Measurements from ENCODE around the gene NOS3. TPM values are rescaled to one million over a fixed set of nuclear protein-coding genes. Genes with fewer than 3 reads are reported as not detected.
A peak's percentile ranks its signal among the peaks of the same experiment; 100 is the strongest.

The NOS3 gene
- total and polyA plus RNA-seq, 9 of the 15 experiments (the other 6 are each of a cell fraction or from before 2014, with no cell fraction given) = 1.1 to 121 (median 23.6) TPM

DNA sequence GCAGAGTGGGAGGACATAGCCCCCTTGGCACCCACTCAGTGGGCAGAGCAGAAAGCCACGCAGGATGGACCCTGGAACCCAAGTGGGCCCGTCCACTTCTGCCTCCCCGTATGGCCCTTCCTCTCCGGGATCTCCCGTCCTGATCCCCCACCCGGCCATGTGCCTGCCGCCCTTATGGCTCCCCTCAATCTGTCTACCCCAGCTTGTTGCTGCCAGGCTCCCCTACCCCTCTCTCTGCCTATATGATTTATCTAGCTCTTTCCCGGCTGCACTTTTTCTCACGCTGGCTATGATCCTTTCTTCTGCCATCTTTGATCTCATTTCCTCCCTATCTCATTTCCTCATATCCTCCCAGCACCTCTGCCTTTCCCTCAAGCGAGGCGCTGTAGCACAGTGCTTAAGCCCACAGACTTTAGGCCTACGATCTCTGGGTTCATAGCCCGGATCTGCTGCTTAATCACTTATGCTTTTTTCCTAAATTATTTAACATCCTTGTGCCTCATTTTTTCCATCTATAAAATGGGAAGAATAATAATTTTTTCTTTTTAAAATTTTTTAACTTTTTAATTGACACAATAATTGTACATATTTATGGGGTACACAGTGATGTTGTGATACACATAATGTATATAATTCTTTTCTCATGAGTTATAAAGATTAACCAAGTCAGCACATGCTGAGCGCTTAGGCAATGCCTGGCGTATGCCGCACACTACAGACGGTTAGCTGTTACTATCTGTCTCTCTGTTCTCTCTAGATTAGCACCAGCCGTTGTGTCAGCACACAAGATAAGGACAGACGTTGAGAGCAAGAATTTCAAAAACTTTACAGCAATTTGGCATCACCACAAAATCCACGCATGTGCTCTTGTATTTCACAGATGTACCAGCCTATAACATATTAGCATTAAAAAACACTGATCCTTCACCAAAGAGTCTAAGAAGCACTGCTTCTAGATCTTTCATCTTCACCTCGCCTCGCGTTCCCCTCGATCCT, 30.8 kb upstream of the NOS3 start (continued):
- TF ChIP-seq, protein P1, sequence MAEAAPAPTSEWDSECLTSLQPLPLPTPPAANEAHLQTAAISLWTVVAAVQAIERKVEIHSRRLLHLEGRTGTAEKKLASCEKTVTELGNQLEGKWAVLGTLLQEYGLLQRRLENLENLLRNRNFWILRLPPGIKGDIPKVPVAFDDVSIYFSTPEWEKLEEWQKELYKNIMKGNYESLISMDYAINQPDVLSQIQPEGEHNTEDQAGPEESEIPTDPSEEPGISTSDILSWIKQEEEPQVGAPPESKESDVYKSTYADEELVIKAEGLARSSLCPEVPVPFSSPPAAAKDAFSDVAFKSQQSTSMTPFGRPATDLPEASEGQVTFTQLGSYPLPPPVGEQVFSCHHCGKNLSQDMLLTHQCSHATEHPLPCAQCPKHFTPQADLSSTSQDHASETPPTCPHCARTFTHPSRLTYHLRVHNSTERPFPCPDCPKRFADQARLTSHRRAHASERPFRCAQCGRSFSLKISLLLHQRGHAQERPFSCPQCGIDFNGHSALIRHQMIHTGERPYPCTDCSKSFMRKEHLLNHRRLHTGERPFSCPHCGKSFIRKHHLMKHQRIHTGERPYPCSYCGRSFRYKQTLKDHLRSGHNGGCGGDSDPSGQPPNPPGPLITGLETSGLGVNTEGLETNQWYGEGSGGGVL (CRISPR knock-in tag; IDR thresholded peaks at IDR 0.05) = peak; percentile 59; the same call in 1 of the 2 replicates
- TF ChIP-seq, protein P2, sequence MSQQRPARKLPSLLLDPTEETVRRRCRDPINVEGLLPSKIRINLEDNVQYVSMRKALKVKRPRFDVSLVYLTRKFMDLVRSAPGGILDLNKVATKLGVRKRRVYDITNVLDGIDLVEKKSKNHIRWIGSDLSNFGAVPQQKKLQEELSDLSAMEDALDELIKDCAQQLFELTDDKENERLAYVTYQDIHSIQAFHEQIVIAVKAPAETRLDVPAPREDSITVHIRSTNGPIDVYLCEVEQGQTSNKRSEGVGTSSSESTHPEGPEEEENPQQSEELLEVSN (IDR thresholded peaks at IDR 0.05; ENCODE audit: borderline replicate concordance in 1 of 2, extremely low read depth in 1 of 2, insufficient read depth in 1 of 2, insufficient read length in 1 of 2, low read depth in 1 of 2, low read length in 1 of 2, poor library complexity in 1 of 2, severe bottlenecking in 1 of 2) = peak; percentile 22 to 63
- TF ChIP-seq MECOM (CRISPR knock-in tag; IDR thresholded peaks at IDR 0.05) (peak; percentile 91), SIN3B (IDR thresholded peaks at IDR 0.05; ENCODE audit: low read depth) (no peak), CEBPB (tag; IDR thresholded peaks at IDR 0.05) (peak; percentile 99), ZNF695 (CRISPR knock-in tag; IDR thresholded peaks at IDR 0.05) (peak; percentile 76; the same call in 1 of the 2 replicates), SMARCA4 (IDR thresholded peaks at IDR 0.05) (peak; percentile 99), BCL6 (CRISPR knock-in tag; IDR thresholded peaks at IDR 0.05) (peak; percentile 79), ZNF316 (IDR thresholded peaks at IDR 0.05) (peak; percentile 95), BRD9 (IDR thresholded peaks at IDR 0.05; ENCODE audit: low read depth, partially characterized antibody) (peak; percentile 99), BMI1 (IDR thresholded peaks at IDR 0.05; ENCODE audit: low read length) (no peak), CCNT2 (IDR thresholded peaks at IDR 0.05; ENCODE audit: borderline replicate concordance, extremely low read depth, insufficient read length, low read depth, low read length) (peak; percentile 98), BDP1 (IDR thresholded peaks at IDR 0.05; ENCODE audit: insufficient read depth, insufficient read length) (no peak), KHSRP (IDR thresholded peaks at IDR 0.05) (peak; percentile 71; the same call in 1 of the 2 replicates)
- TF ChIP-seq, protein P3, sequence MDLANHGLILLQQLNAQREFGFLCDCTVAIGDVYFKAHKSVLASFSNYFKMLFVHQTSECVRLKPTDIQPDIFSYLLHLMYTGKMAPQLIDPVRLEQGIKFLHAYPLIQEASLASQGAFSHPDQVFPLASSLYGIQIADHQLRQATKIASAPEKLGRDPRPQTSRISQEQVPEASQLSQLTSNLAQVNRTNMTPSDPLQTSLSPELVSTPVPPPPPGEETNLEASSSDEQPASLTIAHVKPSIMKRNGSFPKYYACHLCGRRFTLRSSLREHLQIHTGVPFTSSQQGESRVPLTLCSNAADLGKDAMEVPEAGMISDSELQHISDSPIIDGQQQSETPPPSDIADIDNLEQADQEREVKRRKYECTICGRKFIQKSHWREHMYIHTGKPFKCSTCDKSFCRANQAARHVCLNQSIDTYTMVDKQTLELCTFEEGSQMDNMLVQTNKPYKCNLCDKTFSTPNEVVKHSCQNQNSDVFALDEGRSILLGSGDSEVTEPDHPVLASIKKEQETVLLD (IDR thresholded peaks at IDR 0.05) = peak; percentile 78
- TF ChIP-seq, protein P4, sequence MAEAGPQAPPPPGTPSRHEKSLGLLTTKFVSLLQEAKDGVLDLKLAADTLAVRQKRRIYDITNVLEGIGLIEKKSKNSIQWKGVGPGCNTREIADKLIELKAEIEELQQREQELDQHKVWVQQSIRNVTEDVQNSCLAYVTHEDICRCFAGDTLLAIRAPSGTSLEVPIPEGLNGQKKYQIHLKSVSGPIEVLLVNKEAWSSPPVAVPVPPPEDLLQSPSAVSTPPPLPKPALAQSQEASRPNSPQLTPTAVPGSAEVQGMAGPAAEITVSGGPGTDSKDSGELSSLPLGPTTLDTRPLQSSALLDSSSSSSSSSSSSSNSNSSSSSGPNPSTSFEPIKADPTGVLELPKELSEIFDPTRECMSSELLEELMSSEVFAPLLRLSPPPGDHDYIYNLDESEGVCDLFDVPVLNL (CRISPR knock-in tag; IDR thresholded peaks at IDR 0.05; ENCODE audit: low read depth) = no peak
- TF ChIP-seq, protein P5, sequence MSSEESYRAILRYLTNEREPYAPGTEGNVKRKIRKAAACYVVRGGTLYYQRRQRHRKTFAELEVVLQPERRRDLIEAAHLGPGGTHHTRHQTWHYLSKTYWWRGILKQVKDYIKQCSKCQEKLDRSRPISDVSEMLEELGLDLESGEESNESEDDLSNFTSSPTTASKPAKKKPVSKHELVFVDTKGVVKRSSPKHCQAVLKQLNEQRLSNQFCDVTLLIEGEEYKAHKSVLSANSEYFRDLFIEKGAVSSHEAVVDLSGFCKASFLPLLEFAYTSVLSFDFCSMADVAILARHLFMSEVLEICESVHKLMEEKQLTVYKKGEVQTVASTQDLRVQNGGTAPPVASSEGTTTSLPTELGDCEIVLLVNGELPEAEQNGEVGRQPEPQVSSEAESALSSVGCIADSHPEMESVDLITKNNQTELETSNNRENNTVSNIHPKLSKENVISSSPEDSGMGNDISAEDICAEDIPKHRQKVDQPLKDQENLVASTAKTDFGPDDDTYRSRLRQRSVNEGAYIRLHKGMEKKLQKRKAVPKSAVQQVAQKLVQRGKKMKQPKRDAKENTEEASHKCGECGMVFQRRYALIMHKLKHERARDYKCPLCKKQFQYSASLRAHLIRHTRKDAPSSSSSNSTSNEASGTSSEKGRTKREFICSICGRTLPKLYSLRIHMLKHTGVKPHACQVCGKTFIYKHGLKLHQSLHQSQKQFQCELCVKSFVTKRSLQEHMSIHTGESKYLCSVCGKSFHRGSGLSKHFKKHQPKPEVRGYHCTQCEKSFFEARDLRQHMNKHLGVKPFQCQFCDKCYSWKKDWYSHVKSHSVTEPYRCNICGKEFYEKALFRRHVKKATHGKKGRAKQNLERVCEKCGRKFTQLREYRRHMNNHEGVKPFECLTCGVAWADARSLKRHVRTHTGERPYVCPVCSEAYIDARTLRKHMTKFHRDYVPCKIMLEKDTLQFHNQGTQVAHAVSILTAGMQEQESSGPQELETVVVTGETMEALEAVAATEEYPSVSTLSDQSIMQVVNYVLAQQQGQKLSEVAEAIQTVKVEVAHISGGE (CRISPR knock-in tag; IDR thresholded peaks at IDR 0.05) = peak in 1 of 3 experiments; percentile 81; a peak in 2 of 6 replicates

Data from K562 (cell line).